CD4-positive, alpha-beta T cell treated with Interleukin-4 for 4 hours (primary cell): Measurements from ENCODE around the gene CLASP1.
"Not testable (repeated sequence)": the region's sequence is repeated elsewhere in the genome, so short reads cannot be mapped to it uniquely, and the experiment has no call there.

Experiments
- DNase-seq: peaks from one replicate; pipeline ENCODE4 v3.0.0-alpha.2; 2020

CLASP1 gene

DNA sequence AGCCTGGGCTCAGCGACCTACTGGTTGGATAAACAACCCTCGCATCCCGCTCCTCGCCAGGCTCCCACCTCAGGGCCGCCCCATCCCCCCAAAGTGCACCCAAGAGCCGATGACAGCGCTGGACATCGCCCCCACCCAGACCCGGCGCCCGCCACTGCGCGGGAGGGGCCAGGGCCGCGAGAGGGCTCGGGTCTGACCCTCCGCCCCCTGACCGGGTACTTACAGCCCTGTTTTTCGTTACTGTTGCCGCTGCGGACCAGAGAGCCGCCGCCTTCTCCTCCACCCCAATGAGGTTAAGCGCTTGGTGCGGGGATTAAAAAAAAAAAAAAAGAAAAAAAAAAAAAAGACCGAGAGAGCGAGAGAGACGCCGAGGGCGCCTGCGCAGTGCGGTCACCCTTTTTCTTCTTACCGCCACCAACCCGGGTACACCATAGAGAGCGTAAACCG, at the start of gene CLASP1:
TSS of gene CLASP1 (minus strand) at position 314 of the 447 bp plus-strand sequence. CDS start 43,567 bp downstream, outside the sequence.
- DNase-seq = no peak

DNA sequence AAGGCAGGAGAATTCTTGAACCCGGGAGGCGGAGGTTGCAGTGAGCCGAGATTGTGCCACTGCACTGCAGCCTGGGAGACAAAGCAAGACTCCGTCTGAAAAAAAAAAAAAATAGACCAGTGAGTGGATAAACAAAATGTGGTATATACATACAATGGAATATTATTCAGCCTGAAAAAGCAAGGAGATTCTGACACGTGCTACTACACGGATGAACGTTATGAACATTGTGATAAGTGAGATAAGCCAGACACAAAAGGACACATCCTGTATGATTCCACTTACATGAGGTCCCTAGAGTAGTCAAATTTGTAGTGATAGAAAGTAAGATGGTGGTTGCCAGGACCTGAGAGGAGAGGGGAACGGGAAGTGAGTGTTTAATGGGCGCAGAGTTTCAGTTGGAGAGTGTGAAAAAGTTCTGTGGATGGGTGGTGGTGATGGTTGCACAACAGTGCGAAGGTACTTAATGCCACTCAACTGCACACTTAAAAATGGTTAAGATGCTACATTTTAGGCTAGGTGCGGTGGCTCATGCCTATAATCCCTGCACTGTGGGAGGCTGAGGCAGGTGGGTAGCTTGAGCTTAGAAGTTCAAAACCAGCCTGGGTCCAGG, 49.2 kb upstream of the CLASP1 start:
- no peak for DNase-seq

DNA sequence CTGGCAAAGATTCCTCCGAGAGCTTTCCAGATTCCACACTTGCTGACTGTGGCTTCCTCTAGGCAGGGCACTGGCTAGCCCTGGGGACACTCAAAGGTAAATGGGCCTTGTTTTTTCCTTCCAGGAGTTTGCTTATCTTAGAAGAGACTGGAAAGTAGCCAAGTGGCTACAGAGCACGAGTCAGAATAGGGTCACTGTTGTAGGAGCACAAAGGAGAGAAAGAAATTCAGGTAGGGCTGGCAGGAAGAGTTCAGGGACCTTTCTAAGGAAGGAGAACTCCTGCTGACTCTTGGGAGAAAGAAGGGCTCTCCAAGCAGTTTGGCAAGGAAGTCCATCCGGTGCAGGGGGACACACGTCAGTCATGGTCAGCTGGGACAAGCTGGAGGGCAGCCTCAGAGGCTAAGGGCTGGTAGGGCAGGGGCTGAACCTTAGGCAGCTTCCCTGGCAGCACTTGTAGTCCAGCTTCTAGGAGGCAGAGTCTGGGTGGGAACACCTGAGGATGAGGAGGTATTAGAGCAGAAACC, 47.9 kb upstream of the CLASP1 start:
- no peak for DNase-seq

DNA sequence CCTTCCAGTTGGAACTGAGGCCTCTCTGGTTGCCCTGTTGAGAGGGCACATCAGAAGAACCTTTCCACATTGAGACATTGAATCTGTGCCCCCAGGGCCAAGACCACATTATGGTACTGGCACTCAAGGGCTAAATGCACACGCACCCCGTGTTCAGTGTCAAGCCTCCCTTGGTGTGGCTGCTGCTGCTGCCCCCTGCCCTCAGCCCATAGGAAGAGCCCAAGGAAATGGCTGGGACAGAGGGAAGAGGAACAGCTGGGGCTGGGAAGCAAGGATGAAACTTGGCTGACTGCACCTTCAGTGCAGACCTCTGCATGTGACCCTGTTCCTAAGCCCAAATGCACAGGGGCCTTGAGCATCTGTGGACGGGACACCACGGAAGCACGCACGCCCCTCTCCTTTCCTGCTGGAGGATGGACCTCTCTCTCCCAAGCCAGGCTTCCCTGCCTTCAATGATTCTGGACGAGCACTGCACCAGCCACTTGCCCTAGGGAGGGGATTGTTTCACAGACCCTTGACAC, 47.2 kb upstream of the CLASP1 start:
- DNase-seq = no peak

DNA sequence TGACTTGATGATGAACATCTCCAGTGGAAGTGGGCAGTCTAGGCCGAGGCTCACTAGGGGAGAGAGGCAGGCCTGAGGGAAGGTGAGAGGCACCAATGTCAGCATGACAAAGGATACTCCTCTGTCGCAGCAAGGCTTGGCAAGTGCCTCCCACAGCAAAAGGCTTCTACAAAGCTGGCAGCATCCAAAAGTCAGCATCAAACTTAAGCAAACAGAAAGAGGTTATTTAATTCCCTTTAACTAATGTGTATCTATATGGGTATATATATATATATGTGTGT, 45.8 kb upstream of the CLASP1 start:
- no peak for DNase-seq

DNA sequence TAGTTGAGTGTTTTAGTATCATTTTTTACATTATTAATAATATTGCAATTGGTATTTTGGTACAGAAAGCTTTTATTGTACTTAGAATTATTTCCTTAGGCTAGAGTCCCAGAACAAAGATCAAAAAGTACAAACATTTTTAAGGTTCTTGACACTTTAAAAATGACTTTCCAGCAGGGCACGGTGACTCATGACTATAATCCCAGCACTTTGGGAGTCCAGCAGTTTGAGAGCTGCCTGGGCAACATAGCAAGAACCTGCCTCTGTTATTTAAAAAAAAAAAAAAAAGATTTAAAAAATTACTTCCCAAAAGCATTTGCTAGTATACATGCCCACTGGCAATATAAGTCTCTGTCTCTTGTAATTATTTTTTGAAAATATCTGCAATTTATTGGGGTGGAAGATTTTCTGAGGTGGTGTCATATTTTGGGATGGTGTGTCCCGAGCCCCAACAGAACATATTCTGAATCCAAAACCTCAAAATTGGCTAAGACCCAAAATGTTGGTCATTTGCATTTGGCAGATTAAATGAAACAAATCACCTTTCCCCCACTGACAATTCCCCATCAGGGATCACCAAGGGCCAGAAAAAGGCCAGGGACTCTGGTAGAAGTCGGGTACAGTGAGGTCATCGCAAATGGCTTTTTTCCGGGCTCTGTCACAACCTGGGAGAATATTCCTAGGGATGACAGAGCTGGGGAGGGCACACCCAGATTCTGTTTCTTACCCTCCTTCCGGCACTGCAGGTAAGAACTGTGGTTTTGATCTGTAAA, 45.3 kb upstream of the CLASP1 start:
- DNase-seq = no peak

DNA sequence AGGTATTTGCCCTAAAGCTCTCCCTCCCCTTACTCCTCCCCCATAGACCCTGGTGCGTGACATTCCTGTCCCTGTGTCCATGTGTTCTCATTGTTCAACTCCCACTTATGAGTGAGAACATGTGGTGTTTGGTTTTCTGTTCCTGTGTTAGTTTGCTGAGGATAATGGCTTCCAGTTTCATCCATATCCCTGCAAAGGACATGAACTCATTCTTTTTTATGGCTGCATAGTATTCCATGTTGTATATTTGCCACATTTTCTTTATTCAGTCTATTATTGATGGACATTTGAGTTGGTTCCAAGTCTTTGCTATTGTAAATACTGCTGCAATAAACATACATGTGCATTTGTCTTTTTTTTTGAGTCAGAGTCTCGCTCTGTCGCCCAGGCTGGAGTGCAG, 41.3 kb upstream of the CLASP1 start:
- not testable (repeated sequence) for DNase-seq

DNA sequence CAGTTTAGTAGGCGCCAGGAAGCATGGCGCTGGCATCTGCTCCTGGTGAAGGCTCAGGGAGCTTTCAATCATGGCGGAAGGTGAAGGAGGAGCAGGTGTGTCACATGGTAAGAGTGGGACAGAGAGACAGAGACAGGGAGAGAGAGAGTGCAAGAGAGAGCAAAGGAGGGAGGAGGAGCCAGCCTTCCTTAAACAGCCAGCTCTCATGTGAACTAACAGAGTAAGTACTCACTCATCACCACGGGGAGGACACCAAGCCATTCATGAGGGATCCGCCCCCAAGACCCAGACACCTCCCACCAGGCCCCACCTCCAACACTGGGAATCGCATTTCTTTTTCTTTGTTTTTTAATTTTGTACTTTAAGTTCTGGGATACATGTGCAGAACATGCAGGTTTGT, 40.8 kb upstream of the CLASP1 start:
- no peak for DNase-seq

DNA sequence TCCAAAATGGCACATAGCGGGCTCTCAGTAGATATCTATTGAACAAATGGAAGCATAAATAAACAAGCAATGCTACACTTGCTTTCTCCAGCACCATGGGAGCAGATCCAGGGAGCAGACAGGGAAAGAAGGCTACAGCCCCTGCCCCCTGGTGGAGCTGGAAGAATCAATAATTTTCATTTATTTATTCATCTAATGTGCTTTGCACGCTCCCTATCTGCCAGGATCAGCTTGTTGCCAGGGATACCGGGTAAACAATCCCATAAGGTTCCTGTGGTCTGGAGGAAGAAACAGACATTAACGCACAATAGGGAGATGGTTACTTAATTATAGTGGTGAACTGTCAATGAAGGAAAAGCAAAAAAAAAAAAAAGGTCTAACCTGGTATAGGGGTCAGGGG, 40.1 kb upstream of the CLASP1 start:
- DNase-seq = no peak

DNA sequence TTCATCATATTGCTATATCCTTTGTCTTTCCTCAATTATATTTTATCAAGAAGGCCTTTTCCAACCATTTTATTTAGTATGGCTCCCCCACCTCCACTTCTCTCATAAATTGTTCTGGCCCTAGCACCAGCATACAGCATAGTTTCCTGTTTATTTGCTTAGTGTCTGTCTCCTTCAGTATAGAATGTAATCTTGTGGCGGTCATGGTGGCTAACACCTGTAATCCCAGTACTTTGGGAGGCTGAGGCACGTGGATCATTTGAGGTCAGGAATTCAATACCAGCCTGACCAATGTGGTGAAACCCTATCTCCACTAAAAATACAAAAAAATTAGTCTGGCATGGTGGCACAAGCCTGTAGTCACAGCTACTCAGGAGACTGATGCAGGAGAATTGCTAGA, 39.6 kb upstream of the CLASP1 start:
- DNase-seq = no peak

DNA sequence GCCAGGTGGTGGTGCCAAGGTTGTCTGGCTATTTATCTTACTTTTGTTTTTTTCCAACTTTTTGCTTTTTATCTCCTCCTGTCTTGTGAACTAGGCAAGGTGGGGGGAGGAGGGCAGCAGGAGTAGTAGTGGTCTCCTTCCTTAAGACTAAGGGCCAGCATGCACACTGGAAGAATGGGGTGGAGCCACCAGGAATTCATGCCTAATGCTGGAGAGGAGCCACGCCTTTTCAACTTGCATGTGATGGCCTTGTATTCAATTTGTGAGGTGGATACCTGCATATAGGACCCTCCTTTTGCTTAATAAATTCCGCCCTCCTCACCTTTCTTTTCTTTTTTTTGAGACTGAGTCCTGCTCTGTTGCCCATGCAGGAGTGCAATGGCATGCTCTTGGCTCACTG, 37.6 kb upstream of the CLASP1 start:
- no peak for DNase-seq

DNA sequence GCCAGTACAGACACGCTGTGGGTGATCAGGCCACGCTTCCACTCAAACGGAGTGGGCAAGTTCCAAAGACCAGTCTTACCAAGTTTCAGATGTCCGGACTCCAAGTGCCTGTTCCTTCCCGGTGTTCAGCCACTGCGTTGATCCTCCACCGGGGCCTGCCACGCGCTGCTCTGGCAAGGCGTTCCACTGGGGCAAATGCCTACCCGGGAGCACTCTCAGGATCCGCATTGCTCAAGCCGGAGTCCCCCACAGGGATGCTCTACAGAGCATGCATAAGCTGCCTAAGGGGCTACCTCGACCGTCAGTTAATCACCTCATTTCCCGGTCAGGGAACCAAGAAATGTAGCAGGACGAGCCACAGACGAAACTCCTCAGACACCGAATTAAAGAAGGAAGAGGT, 37.0 kb upstream of the CLASP1 start:
- DNase-seq = no peak

DNA sequence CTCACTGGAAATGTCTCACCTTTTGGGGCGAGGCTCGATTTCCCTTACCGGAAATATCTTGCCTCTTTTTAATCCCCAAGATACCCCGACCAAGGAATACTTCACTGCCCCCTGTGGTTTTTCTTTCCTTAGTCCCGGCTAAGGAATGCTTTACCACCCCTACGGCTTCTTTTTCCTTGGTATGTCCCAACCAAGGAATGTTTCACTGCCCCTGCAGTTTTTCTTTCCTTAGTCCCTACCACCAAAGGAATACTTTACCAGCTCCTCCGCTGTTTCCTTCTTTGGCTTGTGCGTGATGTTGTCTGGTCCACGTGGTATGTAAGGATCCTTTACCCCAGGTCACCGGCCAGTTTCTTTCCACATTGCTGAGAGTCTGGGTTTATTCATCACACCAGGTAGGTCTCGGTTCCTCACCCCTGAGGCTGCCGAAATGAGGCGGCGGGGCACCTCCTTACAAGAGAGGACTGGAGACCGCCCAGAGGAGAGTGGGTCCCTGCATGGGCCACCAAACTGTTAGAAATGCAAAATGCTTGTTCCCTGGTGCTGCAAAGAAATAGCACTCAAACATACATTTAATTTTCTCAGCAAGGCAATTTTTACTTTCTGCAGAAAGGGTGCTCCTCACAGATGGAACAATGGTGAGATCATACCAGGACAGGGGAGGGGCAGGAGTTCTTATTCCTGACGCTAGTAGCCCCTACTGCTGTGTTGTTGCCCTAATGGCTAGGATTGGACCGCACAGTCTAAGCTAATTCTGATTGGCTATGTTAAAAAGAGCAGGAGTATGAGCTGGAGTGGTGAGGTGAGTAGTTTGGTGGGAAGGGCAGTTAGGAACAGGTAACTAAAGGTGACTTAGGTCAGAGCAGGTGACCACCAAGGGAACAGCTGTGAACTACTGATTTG, 33.4 kb upstream of the CLASP1 start:
- no peak for DNase-seq

DNA sequence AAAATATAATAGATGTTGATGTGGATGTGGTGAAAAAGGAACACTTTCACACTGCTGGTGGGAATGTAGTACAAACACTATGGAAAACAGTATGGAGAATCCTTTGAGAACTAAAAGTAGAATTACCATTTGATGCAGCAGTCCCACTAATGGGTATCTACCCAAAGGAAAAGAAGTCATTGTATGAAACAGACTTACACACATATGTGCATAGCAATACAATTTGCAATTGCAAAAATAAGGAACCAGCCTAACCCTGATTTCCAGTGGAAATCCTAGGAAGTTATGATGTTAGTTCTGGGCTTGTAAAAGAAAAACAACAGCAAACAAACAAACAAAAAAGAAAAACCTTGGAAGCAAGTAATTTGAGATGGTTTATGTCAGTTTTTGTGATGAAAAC, 28.6 kb upstream of the CLASP1 start:
- DNase-seq = no peak

DNA sequence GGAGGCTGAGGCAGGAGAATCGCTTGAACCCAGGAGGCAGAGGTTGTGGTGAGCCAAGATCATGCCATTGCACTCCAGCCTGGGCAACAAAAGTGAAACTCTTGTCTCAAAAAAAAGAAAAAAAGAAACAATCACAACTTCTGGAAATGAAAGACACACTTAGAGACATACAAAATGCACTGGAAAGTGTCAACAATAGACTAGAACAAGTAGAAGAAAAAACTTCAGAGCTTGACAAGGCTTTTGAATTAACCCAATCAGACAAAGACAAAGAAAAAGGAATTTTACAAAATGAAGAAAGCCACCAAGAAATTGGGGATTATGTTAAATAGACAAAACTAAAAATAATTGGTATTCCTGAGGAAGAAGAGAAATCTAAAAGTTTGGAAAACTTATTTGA, 22.4 kb upstream of the CLASP1 start:
- not testable (repeated sequence) for DNase-seq

DNA sequence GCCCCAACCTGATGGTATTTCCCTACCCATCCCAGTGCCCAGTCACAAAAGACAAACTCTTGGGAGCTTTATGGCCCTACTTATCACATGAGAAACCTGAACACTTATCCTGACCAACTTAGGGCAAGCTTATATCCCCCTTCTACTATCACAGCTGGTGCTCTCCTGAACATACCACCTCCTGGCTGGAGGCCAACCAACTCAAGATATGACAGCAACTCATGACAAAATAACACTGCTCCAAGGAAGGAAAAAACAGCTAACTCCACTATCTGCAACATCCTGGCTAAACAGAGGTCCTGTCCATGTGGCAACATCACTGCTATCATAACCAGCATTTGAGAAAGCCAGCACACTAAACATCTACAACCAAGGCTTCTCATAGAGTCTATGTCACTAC, 20.9 kb upstream of the CLASP1 start:
- no peak for DNase-seq

DNA sequence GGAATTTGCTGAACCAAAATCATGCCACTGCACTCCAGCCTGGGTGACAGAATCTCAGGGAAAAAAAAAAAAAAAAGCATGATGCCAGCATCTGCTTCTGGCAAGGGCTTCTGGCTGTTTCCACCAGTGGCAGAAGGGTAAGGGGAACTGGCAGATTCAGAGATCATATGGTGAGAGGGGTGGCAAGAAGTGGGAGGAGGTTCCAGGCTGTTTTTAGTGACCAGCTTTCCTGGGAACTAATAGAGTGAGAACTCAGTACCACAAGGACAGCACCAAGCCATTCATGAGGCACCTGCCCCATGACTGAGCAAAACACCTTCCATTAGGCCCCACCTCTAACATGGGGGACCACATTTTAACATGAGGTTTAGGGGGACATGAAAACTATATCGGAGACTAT, 18.4 kb upstream of the CLASP1 start:
- DNase-seq = no peak

DNA sequence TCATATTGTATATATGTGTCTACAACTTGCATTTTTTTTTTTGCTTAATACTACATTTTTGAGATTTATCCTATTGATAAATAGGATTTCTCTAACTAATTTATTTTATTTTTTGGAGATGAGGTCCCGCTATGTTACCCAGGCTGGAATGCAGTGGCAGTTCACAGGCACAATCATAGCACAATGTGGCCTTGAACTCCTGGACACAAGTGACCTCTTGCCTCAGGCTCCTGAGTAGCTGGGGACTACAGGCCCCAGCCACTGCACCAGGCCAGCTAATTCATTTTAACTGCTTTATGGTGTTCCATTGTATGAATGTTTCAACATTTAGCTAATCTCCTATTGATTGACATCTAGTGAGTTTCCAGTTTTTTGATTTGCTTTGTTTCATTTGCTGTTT, 16.8 kb upstream of the CLASP1 start:
- no peak for DNase-seq

DNA sequence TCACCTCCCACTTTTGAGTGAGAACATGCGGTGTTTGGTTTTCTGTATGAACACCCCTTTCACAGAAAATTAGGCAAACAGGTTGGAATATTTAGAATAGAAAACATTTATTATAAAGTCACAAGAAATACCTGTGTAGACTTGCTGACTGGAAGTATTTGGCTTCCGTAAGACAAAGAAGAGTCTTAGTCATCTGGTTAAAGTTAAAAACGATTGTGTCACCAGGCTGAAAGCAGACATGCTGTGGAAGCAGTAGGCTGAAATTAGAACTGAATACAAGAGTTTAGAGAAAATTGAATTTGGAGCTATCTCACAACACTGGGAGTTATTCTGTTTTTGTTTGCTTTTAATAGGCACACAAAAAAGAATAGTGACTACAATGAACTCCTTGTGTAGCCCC, 16.2 kb upstream of the CLASP1 start:
- DNase-seq = no peak

DNA sequence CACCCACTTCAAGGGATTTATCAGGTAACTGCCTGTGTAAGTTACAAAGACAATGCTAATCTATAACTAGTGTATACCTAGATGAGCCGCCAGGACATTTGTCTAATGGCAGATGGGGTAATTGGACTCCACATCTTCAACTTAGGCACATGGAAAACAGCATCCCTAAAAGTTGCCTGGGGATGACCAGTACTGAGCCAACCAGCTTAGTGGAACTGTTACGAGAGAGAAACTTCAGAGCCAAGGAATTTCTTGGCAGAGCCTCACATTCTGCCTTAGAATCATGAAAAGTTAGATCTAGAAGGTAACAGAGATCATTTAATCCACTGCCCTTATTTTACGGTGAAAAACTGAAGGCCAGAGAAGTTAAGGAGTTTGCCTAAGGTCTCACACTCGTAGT, 15.5 kb upstream of the CLASP1 start:
- no peak for DNase-seq

DNA sequence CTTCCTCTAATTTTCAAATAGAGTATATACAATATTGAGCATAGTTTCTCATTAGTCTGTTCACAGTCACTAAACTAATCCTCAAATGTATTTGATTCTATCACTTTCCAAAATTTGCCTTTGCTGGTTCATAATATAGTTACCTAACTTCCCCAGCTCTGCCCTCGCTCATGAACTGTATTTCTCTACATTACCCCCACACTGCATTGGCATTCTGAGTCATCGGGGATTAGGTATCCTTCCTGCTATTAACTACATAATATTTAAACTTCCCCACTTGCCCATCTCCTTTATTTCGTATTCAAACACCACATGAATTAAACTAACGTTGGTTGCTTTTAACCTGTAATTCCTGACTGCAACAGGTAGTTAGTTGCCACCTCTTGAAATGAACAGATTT, 14.8 kb upstream of the CLASP1 start:
- no peak for DNase-seq

DNA sequence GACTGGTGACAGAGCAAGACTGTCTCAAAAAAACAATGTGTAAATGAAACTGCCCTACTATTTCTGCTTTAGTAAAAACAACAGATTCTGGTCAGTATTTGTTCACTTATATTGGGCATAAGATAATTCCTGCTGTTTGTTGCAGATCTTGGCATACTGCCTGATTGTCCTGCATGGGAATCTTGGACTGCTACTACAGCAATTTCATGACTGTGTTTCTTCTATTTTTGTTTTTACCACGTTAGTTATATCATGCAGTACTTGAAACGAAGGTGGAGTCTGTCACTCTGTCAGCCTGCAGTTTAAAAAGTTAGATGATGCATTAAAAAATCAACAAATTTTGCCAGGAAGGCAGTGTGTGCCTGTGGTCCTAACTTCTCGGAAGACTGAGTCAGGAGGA, 14.2 kb upstream of the CLASP1 start:
- no peak for DNase-seq

DNA sequence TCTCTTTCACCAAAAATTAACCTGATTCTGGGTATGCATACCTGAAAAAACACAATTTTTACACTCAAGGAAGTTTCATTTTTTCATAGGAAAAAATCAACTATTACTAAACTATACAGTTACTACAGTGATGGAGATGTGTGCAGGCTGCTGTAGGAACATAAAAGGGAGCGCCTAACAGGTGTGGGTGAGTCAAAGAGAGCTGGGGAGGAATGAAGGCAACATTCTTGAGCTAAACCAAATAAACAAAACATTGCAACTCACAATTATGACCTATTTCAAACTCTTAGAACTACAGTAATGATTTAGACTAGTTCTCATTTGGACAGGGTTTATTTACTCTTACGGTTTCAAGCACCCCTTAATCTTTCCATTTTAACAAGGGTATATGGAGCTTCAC, 13.4 kb upstream of the CLASP1 start:
- no peak for DNase-seq

DNA sequence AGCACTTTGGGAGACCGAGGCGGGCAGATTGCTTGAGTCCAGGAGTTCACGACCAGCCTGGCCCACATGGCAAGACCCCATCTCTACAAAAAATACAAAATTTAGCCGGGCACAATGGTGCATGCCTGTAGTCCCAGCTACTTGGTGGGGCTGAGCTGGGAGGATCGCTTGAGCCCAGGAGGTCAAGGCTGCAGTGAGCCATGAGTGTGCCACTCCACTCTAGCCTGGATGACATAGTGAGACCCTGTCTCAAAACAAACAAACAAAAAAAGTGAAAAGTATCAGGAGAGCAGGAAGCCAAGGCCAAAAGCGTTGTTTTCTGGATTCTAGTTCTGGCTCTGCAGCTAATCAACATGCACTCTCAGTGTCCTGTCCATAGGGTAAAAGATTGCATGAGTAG, 10.7 kb upstream of the CLASP1 start:
- DNase-seq = no peak
